ENCODE data around the gene FHAD1.

FHAD1 gene

GRCh38 chr1:15275921-15276683 lies 29.1 kb downstream of the FHAD1 start:
- DNase-seq (ENCODE audit: low read depth): no peak
- no peak overlapping the region for H3K4me3 ChIP-seq (replicated peaks; ENCODE audit: low read depth, low read length)
- TF ChIP-seq, protein P1, sequence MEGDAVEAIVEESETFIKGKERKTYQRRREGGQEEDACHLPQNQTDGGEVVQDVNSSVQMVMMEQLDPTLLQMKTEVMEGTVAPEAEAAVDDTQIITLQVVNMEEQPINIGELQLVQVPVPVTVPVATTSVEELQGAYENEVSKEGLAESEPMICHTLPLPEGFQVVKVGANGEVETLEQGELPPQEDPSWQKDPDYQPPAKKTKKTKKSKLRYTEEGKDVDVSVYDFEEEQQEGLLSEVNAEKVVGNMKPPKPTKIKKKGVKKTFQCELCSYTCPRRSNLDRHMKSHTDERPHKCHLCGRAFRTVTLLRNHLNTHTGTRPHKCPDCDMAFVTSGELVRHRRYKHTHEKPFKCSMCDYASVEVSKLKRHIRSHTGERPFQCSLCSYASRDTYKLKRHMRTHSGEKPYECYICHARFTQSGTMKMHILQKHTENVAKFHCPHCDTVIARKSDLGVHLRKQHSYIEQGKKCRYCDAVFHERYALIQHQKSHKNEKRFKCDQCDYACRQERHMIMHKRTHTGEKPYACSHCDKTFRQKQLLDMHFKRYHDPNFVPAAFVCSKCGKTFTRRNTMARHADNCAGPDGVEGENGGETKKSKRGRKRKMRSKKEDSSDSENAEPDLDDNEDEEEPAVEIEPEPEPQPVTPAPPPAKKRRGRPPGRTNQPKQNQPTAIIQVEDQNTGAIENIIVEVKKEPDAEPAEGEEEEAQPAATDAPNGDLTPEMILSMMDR (IDR thresholded peaks at IDR 0.05; ENCODE audit: low read length, missing control alignments): no peak

GRCh38 chr1:15276691-15277446 lies 29.8 kb downstream of the FHAD1 start:
- DNase-seq (ENCODE audit: low read depth): no peak
- no peak overlapping the region for H3K4me3 ChIP-seq (replicated peaks; ENCODE audit: low read depth, low read length)
- TF ChIP-seq, protein P1 (IDR thresholded peaks at IDR 0.05; ENCODE audit: low read length, missing control alignments): no peak

DNA sequence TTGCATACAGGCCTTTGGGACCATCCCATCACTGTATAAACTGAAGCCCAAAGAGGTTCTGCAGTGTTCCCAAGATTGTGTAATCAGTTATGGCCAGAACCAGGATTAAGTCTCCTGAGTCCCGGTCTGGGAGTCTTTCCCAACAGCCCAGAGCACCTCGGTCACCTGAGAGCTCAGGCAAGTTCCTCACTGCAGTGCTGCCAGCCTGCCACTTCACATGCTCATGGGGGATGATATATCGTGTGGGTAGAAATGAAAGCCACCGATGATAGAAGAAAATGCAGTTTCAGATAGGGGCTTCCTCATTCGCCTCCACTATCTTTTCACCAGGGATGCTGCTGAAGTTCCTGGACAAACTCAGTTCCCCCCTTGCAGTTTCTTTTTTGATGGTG lies 30.4 kb downstream of the FHAD1 start:
- no peak for DNase-seq (ENCODE audit: low read depth)
- H3K4me3 ChIP-seq (replicated peaks; ENCODE audit: low read depth, low read length): no peak overlapping the region
- TF ChIP-seq, protein P1 (IDR thresholded peaks at IDR 0.05; ENCODE audit: low read length, missing control alignments): no peak

DNA sequence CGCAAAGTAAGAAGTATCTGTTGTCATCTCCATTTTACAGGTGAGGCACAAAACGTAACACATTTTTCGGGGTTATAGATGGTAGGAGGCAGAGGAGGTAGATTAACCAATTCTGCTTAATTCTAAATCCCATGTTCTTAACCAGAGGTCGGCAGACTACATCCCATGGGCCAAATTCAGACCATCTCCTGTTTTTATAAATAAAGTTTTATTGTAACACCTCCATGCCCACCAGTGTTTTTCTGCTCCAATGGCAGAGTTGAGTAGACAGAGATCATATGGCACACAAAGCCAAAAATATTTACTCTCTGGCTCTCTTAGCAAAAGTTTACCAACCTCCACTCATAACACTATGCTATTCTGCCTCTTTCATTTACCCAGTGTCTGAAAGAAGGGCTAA lies 30.9 kb downstream of the FHAD1 start:
- no peak for DNase-seq (ENCODE audit: low read depth)
- H3K4me3 ChIP-seq (replicated peaks; ENCODE audit: low read depth, low read length): no peak overlapping the region
- TF ChIP-seq, protein P1 (IDR thresholded peaks at IDR 0.05; ENCODE audit: low read length, missing control alignments): no peak

DNA sequence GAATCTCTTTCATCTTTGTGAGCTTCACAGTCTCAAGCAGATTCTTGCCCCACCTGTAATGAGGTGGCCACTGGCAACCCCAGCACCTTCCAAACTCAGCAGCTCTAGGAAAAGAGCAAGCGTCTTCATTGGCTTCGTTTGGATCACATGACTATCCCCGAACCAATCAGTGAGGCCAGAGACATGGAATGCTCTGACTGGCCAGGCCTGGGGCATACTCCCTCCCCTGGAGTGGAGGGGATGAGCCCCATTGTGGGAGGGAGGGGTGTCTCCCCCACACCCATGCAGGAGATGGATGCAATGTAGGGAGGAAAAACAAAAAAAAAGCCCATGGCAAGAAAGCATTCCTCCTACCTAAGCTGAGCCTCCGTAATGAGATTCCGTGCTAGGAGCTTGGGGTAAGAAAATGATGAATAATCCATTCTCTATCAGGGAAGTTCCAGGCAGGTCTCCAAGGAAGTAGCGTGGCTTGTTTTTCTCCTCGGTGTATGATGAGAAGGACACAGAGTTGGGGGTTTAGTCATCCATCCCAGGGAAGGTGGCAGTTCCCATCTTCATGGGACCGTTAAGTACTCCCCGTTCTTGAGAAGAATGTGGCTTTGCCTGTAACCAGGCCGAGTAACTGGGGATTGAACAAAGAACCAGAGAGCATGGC lies 32.7 kb downstream of the FHAD1 start:
- TF ChIP-seq, protein P1 (IDR thresholded peaks at IDR 0.05; ENCODE audit: low read length, missing control alignments): no peak
- no peak for DNase-seq (ENCODE audit: low read depth)
- no peak overlapping the region for H3K4me3 ChIP-seq (replicated peaks; ENCODE audit: low read depth, low read length)

GRCh38 chr1:15280416-15280815 lies 33.4 kb downstream of the FHAD1 start:
- TF ChIP-seq, protein P1 (IDR thresholded peaks at IDR 0.05; ENCODE audit: low read length, missing control alignments): no peak
- DNase-seq (ENCODE audit: low read depth): no peak
- no peak overlapping the region for H3K4me3 ChIP-seq (replicated peaks; ENCODE audit: low read depth, low read length)
